Hypothalamus (tissue), 51 donors: ENCODE measurements around the gene PROX1.

ENCODE experiments used
- DNase-seq, 51 donors: peaks; one replicate each; lab custom pipeline; 2025; lab: John Stamatoyannopoulos, UW

PROX1 gene

DNA sequence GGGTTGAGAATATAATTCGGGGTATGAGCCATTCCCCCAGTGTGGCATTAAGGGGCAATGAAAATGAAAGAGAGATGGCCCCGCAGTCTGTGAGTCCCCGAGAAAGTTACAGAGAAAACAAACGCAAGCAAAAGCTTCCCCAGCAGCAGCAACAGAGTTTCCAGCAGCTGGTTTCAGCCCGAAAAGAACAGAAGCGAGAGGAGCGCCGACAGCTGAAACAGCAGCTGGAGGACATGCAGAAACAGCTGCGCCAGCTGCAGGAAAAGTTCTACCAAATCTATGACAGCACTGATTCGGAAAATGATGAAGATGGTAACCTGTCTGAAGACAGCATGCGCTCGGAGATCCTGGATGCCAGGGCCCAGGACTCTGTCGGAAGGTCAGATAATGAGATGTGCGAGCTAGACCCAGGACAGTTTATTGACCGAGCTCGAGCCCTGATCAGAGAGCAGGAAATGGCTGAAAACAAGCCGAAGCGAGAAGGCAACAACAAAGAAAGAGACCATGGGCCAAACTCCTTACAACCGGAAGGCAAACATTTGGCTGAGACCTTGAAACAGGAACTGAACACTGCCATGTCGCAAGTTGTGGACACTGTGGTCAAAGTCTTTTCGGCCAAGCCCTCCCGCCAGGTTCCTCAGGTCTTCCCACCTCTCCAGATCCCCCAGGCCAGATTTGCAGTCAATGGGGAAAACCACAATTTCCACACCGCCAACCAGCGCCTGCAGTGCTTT lies 9.4 kb downstream of the PROX1 start:
- DNase-seq: peak in 14 of 51 donors; percentile 22 to 64 (median 43)

DNA sequence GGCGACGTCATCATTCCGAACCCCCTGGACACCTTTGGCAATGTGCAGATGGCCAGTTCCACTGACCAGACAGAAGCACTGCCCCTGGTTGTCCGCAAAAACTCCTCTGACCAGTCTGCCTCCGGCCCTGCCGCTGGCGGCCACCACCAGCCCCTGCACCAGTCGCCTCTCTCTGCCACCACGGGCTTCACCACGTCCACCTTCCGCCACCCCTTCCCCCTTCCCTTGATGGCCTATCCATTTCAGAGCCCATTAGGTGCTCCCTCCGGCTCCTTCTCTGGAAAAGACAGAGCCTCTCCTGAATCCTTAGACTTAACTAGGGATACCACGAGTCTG lies 10.0 kb downstream of the PROX1 start:
- DNase-seq: no peak

DNA sequence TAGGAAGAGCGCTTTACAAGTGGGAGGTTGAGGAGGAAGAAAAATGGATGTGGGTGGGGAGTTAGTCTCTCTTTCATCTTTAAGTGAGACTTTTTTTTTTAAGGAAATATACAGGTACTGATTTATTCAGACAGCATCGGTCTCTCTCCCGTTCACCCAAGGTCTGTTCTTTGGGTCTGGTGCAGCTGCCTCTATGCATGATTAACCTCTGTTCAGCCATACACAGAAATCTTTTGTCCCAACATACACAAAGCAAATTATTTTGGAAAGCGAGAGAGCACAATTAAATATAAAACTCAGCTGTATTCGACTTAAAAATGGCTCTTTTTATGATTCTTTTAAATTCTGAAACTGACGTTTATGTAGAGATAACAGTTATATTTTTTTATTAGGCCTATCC lies 11.0 kb downstream of the PROX1 start:
- DNase-seq: no peak

DNA sequence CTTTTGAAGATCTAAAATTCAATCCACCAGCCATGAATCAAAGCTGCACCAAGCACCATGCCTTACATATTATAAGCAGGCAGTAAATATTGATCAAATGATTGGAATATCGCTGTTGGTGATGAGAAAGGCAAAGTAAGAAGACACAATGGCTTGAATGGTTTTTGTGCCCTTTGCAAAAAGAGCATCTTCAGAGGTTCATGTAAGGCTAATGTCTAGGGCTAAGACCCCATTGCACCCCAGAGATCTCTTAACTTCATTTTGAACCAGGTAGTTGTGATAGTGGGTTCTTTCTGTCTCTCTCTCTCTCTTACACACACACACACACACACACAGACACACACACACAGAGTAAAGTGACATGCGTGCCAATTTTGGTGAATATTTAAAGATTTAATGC lies 12.0 kb downstream of the PROX1 start:
- no peak for DNase-seq

DNA sequence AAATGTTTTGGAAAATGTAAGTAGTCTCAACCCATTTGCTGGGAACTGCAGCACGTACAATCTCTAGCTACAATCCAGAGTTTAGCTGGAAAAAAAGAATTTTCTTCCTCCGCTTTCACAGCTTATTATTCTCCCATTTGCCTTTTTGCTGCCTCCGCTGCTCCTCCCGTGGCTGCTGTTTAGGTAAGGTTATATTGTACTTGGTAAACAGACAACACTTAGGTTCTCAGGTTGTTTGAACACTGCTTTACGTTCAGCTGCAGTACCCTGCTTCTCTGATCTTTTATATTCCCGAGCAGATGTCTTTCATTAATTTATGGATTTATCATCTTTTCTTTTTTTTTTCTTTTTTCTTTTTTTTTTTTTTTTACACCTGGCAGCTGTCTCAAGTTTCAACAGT lies 14.3 kb downstream of the PROX1 start:
- no peak for DNase-seq

DNA sequence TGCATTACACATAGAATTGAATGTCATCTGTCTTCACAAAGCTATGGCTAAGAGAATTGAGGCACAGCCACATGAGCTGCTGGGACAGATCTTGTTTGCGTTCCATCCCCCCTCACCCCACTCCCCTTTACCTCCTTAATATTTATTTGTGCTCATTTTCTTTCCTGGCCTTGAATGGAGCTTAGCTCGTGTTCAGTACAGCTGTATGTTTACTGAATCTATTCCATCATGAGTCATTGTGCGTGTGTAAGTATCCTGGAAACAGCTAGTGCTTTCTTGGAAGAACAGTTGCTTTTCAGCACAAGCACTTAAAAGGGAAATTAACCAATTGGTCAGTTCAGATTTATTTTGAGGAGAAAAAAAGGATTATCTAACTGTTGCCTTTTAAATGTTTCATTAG lies 14.7 kb downstream of the PROX1 start:
- peak in 2 of 51 donors; percentile 33 to 47 for DNase-seq

DNA sequence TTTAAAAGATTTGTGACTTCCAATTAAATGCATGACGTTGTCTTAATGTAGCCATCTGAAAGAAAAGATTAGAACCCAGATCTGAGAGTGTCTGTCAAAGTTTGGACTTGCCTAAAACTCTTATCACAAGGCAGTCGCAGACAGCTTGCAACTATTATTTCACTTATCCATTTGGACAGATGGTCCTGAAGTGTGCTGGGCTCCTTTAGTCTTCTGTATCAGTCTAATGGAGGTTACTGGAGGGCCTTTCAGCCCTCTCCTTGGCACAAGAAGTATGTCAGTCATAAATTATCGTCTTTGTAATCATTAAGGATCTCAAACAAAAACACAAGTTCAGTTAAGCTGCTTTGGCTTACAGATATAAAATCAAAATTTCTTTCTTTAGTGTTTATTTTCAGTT lies 15.5 kb downstream of the PROX1 start:
- no peak for DNase-seq

DNA sequence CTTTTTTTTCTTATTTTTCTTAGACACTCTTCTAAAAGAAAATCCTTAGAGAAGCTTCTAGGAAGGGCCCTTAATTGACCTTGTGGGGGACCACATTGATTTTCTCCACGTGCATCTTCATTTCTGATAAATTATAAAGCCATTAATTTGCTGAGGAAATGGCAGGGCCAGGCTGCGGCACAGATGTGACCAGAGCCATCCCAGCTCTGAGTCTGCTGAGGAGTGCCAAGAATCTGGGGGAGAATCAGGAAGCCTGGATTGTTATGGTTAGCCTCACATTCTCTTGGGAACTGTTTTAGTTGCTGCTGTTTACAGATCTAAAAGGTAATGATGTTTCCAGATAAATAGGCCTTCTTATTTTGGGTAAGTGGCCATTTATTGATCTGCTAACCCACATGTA lies 16.2 kb downstream of the PROX1 start:
- peak in 2 of 51 donors; percentile 13 to 44 for DNase-seq

DNA sequence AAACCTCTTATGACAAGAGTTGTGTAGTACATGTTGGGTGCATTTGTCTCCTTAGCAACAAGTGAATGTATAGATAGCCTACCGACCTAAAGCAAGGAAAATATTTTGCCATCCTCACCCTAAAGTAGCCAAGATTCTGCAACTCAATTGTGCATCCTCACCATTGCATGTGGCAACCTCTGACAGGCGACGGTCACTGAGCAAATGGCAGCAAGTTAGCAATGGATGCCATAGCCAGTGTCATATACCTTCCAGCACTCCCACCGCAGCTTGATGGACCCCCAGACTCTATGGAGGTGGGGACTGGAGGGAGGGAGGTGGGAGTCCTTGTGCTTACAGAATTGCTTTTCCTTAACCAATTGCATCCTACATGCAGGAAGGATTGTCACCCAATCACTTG lies 17.0 kb downstream of the PROX1 start:
- peak in 1 of 51 donors; percentile 23 for DNase-seq

DNA sequence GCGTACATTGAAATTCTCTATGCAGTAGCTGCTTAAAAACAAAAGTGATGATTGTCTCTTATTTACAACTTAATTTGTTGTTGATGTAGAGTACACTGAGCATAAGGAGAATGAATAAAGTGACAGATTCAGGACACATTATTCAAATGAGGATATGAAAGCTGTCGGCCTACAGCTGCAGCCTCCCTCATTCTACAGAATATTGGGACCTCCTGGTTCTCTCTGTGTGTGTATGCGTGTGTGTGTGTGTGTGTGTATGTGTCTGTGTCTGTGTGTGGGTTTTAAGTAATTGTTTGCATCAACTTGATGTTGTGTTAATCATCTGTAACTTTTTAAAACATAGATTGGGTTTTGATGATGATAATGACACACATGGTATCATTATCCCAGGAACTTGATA lies 17.9 kb downstream of the PROX1 start:
- no peak for DNase-seq

DNA sequence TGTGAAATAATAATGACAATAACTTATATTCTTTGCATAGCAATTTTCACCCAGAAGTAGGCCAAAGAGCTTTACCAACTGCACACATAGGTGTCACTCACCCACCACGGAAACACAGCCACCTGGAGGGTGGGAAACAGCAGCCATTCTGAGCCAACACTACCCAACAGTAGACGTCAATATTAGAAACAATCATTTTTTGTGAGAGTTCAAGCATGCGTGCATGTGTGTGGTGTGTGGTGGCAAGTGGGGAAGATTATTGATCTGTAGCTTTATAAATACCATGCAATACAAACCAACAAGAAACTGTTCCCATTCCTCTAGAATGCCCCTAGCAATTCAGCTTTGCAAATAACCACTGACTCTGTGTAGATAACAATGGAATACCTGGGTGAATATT lies 19.1 kb downstream of the PROX1 start:
- DNase-seq: no peak

DNA sequence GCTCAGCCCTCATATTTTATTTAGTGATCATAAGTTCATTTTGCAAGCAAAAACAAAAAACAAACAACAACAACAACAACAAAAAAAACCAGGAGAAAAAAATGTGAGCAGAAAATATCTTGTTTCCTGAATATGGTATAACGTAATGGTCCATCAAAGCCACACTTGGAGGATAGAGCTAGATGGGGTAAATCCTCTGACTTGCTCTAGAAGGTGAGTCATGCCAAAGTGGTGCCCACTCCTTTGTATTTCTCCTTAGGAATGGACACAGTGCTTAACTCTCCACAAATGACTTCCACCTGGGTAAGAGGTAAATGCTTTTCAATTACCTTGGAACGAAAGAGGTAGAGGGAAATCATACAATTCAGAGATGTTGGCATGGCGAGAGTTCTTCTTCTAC lies 20.6 kb downstream of the PROX1 start:
- no peak for DNase-seq

DNA sequence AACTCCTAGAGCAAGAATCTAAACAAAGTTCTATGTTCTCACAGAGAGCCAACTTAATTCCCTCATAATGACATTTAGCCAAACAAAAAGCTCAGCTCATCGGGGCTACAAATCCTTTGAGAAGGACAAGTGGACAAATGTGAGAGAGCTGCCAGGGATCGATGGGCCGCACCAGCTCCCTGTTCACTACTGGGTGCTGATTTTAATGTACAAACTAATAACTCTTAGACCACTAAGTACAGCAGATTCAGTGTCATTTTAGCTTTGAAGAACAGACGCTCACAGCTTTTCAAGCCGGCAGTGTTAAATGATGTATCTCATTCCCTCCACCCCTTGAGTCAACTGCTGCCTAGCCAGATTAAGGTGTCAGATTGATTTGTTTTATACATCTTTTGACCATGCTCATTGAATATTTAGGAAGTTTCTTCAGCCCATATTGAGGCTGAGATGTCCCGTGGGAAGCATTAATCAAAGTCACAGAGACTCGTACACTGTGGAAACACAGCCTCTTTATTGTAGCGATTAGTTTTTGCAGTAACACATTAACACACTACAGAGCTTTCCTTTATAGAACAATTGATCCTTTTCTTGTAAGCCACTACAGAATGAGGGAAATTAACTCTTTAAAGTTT lies 21.1 kb downstream of the PROX1 start:
- peak in 2 of 51 donors; percentile 63 to 78 for DNase-seq

DNA sequence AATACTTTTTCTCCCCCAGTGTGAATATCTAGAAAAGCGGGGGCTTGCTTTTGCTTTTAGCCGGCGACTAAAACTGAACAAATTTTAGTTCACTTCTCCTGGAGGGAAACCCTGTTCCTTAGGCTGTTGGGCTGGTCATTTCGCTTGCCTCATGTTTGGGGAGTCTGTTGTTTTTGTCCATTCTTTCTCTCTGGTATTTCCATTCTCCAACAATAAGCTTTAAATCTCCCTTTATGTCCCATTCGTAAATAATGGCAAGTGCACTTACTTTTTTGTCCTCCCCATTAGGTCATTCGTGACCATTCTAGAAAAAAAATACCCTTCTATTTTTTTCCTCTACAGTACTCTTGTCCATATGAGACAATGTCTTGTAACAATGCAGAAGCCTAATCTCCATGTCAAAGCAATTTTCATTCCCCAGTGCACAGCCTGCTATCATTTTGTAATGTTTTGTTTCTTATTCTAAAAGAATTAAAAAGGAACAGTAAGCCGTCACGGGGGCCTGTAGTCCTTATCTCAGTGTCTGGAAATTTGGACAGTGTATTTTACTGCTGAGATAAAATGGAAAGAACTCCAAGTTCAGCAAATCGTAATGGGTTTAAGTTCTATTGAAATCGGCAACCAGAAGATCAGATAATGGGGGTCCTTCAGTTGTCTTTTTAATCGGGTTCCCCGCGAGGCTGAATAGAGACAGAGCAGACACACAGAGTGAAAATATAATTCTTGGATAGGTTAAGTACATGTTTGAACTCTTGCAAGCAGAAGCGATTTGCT lies 21.8 kb downstream of the PROX1 start:
- peak in 2 of 51 donors; percentile 63 to 78 for DNase-seq

DNA sequence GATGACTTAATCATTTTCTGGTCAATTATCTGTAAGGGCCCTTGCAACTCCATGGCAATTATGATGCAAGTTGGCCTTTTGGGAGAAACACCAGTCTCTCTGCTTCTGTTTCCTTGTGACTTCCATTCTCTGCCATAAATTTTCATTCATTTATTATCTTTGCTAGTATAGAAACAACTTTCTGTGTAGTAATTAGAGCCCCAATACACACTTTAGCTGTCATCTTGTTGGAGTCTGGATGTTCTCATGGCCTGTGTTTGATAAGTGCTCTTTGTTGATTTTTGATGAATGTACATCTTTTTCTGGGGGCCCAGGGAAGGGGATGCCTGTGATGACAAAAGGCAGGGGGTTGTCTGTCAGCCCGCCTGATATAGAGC lies 22.4 kb downstream of the PROX1 start:
- DNase-seq: no peak

DNA sequence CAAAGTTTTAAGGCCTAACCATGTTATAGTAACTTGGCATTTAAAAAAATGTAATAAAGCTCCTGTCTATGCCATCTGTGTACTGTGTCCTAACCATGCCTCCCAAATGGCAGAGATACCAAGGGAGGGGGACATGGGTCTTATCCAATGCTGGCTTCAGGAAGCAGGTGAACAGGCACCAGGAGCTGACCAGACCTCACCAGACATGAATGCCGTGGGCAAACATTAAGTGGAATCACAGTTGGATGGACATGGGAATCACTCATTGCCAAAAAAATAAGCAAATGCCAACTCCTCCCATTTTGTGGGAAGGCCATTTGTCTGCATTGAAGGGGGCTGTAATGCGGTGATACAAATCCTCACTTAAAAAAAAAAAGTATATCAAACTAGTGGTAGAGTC lies 22.9 kb downstream of the PROX1 start:
- DNase-seq: no peak

DNA sequence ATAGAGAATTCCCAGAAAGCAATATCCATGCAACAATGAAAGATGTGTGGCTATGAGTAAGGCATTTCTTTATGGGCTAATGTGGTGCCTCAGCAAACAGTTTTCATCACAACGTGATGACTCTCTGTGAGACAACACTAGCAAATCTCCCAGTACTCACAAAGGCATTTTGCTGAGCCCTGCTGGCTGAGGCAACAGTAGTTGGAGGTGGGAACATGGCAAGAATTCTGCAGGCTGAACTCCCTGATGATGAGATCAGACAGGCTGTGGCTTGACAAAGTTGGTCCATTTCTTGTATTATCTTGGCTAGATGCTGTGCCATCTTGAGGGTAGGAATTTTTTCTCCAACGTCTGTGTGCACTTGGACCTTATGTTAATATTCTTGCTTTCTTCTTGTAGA lies 24.6 kb downstream of the PROX1 start:
- DNase-seq: no peak

DNA sequence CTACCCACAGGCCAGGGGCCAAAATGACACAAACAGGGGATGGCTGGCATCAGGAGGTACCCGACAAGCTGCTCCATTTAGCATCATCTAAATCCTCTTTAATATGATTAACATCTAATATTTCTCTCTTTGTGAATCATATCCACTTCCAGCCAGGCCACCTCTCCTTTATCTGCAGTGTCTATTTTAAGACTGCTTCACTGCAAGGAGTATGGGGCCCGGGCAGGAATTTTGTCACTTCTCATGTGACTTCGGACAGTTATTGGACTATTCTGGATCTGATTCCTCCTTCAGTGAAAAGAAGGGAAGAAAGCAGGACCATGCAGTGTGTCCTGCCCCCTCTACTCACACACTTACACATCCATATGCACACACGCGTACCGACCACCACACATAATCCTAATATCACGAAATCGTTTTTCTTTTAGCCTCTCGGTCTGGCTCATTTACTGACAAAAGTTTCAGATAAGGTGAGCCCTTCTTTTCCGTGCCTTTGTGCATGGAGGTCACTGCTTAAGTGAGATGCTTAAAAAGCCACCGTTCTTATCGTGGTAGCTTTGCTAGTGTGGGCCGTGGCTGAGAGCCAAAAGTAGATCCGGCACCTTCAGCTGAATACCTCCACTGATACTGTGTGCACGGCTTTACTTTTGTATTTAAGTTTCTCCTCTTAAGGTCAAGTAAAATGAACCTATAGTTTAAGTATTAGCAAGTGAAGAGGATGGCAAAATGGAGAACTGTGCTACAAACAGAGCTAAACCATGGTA lies 26.0 kb downstream of the PROX1 start:
- DNase-seq: no peak

DNA sequence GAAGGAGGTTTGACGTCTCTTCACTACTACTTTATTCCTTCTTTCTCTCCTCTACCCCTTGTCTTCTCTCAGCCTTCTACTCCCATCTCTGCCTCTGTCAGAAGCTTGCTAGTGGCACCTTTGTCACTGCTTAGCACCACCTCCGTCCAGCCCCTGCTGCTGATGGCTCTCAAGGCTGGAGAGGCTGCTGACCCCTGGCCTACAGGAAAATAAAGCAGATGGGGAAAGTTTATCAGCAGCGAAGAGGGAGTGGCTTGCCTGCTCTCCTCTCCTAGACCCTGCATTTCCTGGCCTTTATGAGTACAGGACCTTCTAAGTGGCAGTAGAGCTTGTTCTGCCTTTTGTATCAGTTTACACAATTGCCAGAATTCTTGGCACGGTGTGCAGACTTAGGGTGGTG lies 27.0 kb downstream of the PROX1 start:
- DNase-seq: no peak

DNA sequence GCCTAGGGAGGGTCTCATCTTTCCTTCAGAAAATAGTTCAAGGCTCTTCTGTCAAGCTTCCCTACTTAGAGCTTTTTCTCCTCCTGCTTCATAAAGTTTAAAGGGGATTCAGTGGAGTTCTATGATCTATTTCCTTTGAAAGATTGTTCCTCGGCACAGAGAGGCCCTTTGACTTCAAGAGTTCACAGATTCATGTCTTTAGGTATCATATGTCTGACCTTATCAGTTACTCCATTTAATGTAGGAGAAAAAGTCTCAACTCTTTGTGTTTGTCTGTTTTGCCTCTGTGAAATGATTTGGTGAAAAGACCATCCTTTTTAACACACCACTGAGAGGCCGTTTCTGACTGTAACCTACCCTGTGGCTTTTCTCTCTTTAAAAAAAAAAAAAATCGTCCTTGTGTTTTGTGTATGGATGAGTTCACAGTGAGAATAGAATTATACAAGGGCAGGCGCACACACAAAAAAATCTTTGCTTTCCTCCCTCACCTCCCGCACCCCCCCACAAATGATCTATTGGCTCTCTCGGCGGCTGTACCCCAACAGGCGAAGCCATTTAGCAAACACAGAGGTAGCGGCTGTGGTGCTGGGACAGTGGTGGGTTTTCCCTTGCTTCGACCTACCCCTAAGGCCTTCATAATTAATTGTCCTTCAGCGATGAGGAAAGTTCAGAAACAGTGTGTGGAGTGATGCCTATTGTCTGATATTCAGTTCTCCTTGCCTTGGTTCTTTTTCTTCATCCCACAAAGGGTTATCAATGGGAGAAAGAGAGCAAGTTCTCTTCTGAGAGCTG lies 29.6 kb downstream of the PROX1 start:
- DNase-seq: no peak
